Gastroesophageal sphincter (tissue), 3 donors: Measurements from ENCODE around the gene ARL5C.

Experiments
- POLR2AphosphoS5 ChIP-seq: sonication (generic); formaldehyde crosslinking; IDR thresholded peaks from one replicate; pipeline ENCODE4 v1.6.1; 2017; ENCODE audit warnings: antibody characterized with exemption
- TF ChIP-seq, protein P1 (sequence below), 4 experiments: fragments of 200-600 bp in 2 of 4; fragments of 450-650 bp in 2 of 4; sonication (generic) in 1 of 4; IDR thresholded peaks; one replicate each; pipeline ENCODE4 v1.5.1; 2017 to 2019; ENCODE audit warnings: antibody characterized with exemption in 4 of 4, mild to moderate bottlenecking in 2 of 4, moderate library complexity in 2 of 4

DNA sequence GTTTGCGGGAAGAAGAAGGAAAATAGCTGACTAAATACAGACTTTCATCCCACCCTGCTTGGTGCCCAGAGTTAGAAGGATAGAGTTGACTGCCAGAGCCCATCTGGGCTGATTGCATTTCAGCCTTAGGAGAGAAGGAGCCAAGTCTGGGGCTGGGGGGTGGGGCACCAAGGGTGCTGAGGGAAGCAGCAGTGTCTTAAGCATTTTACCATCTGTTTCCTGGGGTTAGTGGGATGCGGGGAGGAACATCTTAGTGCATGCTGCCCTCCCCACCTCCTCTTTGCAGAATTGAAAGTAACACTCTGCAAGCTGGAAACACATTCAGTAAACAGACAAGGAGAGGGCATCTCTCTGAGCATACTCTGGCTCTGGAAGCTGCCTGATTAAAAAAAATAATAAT lies 1.5 kb upstream of the ARL5C start:
- TF ChIP-seq, protein P1, sequence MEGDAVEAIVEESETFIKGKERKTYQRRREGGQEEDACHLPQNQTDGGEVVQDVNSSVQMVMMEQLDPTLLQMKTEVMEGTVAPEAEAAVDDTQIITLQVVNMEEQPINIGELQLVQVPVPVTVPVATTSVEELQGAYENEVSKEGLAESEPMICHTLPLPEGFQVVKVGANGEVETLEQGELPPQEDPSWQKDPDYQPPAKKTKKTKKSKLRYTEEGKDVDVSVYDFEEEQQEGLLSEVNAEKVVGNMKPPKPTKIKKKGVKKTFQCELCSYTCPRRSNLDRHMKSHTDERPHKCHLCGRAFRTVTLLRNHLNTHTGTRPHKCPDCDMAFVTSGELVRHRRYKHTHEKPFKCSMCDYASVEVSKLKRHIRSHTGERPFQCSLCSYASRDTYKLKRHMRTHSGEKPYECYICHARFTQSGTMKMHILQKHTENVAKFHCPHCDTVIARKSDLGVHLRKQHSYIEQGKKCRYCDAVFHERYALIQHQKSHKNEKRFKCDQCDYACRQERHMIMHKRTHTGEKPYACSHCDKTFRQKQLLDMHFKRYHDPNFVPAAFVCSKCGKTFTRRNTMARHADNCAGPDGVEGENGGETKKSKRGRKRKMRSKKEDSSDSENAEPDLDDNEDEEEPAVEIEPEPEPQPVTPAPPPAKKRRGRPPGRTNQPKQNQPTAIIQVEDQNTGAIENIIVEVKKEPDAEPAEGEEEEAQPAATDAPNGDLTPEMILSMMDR (IDR thresholded peaks at IDR 0.05): no peak
- no peak for TF ChIP-seq POLR2AphosphoS5
